ENCODE results near the gene CCDC192. TPM values are rescaled to one million over a fixed set of nuclear protein-coding genes. Genes with fewer than 3 reads are reported as not detected.

The CCDC192 gene
- total and polyA plus RNA-seq, 5 experiments from 2014 or later = not detected

DNA sequence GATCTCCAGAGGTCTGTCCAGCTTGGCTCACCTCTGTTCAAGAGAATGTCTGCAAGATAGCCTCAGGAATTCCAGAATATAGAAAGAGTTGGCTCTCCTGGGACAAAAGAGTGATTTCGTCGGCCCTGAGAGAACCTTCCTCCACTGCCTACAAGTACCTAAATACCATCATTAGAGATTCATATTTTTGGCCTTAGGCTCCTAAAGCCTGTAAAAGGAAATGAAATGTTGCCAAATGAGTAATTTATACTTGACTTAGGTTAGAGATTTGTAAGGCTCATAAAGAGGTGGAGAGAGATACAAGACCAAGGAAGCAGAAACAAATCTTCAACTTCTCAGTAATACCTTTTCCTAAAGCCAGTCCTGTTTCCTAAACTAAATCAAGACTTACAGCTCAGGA lies 146.2 kb downstream of the CCDC192 start:
- Mint-ChIP-seq H3K9me3 (no peaks in the 10 kb centered on the region), H3K36me3 (no peaks in the 10 kb centered on the region), H3K27ac (no peak overlapping the region), H3K4me1 (no peaks in the 10 kb centered on the region), H3K4me3 (no peak overlapping the region), H3K27me3 (peaks cover 0 to 6% (median 0%) of the 10 kb centered on the region in 5 donors)
- DNase-seq (no peak), ATAC-seq (no peak)
- POLR2A ChIA-PET = no interaction called here

DNA sequence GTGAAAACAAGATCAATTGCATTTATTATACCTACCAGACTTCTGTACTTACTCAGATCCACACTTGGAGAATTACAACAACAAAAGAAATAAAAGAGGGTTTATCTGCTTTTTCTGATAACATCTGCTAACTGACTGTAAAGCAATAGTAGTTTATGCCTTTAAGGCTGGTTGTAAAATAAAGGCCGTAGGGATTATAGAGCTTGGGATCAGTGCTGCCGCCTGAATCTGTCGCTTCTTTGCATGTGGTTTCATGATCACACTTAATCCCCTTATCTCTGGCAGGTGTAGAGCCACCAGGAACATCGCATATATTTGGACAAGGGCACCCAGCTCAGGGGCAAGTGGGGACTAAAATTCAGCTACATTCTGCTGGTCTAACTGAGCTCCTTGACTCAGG lies 146.7 kb downstream of the CCDC192 start:
- no peaks in the 10 kb centered on the region for H3K9me3 Mint-ChIP-seq
- no peaks in the 10 kb centered on the region for H3K4me1 Mint-ChIP-seq
- POLR2A ChIA-PET = no interaction called here
- H3K4me3 Mint-ChIP-seq = no peak overlapping the region
- ATAC-seq (no peak), DNase-seq (no peak)
- H3K36me3 Mint-ChIP-seq = no peaks in the 10 kb centered on the region
- H3K27ac Mint-ChIP-seq = no peak overlapping the region
- H3K27me3 Mint-ChIP-seq = peaks cover 0 to 5% (median 0%) of the 10 kb centered on the region in 5 donors

DNA sequence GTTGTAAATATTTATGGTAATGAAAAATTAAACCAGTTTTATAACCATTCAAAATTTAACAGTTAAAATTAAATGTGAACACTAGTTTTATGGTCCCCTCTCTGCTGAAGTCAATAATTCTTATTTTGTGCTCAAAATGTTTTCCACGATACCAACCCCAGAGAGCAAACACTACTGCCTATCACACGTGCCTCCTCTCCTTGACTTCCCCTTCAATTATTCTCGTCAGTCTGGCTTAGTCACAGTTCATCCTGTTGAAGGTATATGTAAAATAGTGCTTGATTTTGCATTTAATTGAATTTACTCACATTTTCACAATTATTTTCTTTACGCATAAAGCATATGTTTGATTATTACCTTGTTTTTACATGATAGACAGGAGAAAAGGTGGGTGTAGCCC lies 148.8 kb downstream of the CCDC192 start:
- peaks cover 0 to 3% (median 0%) of the 10 kb centered on the region in 9 donors for H3K9me3 Mint-ChIP-seq
- no peak for DNase-seq

DNA sequence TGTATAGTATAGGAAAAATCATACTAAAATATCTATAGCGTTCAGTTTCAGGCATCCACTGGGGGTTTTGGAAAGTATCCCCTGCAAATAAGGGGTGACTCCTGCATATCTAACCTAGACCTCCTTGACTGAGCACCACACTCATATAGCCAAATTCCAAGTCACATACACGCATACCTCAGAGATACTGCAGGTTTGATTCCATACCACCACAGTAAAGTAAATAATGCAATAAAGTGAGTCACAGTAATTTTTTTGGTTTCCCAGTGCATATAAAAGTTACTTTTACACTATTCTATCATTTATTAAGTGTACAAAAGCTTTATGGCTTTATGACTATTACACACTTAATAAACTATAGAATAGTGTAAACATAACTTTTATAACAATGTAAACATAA lies 151.3 kb downstream of the CCDC192 start:
- Mint-ChIP-seq H3K4me3 (no peak overlapping the region), H3K36me3 (peaks cover 0 to 2% (median 0%) of the 10 kb centered on the region in 3 donors), H3K27me3 (peaks cover 0 to 7% (median under 1%) of the 10 kb centered on the region in 5 donors), H3K4me1 (no peaks in the 10 kb centered on the region), H3K27ac (no peak overlapping the region), H3K9me3 (peaks cover 0 to 3% (median 0%) of the 10 kb centered on the region in 9 donors)
- no peak for ATAC-seq
- no peak for DNase-seq
- POLR2A ChIA-PET = no interaction called here

More for the DNA sequence above, 148.8 kb downstream of the CCDC192 start:
- POLR2A ChIA-PET = no interaction called here
- ATAC-seq = no peak
- Mint-ChIP-seq H3K27ac (no peak overlapping the region), H3K27me3 (peaks cover 0 to 5% (median 0%) of the 10 kb centered on the region in 5 donors), H3K36me3 (no peaks in the 10 kb centered on the region), H3K4me1 (no peaks in the 10 kb centered on the region), H3K4me3 (no peak overlapping the region)

DNA sequence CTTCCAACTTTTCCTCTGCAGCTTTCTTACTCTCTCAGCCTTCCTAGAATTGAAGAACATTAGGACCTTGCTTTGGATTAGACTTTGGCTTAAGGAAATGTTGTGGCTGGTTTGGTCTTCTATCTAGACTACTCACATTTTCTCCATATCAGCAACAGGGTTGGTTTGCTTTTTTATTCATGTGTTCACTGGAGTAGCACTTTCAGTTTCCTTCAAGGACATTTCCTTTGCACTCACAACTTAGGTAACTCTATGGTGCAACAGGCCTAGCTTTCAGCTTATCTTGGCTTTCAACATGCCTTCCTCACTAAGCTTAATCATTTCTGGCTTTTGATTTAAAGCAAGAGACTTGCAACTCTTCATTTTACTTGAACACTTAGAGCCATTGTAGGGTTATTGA lies 153.1 kb downstream of the CCDC192 start:
- POLR2A ChIA-PET = no interaction called here
- Mint-ChIP-seq H3K4me3 (no peak overlapping the region), H3K4me1 (no peaks in the 10 kb centered on the region)

DNA sequence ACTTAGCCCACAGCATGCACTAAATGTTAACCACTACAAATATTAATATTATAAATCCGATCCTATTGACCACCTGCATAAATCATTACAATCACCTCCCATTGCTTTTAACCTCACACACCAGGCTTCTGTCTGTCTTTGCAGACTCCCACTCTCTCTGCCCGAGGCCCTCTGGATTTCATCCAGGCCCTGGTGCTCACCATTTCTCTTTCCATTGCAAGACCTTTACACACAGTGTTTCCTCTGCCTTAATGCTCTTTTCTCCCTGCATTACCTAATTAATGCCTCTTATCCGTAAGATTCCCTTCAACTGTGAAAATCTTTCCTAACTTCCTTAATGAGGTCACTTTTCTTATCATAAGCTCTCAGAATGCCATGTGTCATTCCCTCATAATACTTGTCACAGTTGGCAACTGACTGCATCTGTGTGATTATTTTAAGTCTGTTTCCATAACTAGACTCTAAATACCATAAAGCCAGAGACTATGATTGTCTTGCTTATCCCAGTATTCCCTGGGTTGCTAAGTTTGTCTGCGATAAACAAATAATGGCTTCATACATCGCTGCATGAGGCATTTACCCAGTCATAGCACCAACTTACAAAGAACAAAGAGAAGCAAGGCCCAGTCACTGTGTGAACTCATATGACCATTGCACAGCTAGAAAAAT lies 155.1 kb downstream of the CCDC192 start:
- Mint-ChIP-seq H3K4me3 (no peak overlapping the region), H3K4me1 (no peaks in the 10 kb centered on the region), H3K27me3 (peaks cover 0 to 12% (median 7%) of the 10 kb centered on the region in 5 donors), H3K27ac (no peak overlapping the region), H3K36me3 (peaks cover 0 to 7% (median 0%) of the 10 kb centered on the region in 3 donors), H3K9me3 (peaks cover 0 to 3% (median 0%) of the 10 kb centered on the region in 9 donors)
- DNase-seq = no peak
- ATAC-seq = no peak
- POLR2A ChIA-PET = no interaction called here

More for the DNA sequence above, 153.1 kb downstream of the CCDC192 start:
- no peak for DNase-seq
- Mint-ChIP-seq H3K27ac (no peak overlapping the region), H3K9me3 (peaks cover 0 to 3% (median 0%) of the 10 kb centered on the region in 9 donors), H3K27me3 (peaks cover 0 to 12% (median 7%) of the 10 kb centered on the region in 5 donors), H3K36me3 (peaks cover 0 to 7% (median 0%) of the 10 kb centered on the region in 3 donors)
- ATAC-seq = no peak

DNA sequence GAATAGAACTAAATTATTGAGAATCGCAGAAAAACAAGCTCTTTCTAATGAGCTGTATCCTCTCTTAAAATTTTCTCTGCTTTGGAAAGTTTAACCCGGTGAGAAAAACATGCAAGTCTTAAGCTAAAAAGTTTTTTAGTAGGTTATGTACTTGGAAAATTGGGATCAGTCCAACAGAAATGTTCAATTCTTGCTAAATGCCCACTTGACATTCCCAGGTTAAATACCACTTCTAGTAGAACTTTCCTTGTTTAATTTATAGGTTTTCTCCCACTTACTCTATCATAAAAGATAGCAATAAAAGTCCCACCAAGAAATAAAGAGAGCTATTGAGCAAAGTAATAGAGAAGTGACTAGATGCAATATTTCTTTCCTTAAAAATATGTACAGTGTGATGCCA lies 157.1 kb downstream of the CCDC192 start:
- POLR2A ChIA-PET = no interaction called here
- peaks cover 0 to 3% (median 0%) of the 10 kb centered on the region in 9 donors for H3K9me3 Mint-ChIP-seq
- H3K4me3 Mint-ChIP-seq = no peak overlapping the region
- DNase-seq (no peak), ATAC-seq (no peak)
- no peaks in the 10 kb centered on the region for H3K4me1 Mint-ChIP-seq
- peaks cover 0 to 10% (median 7%) of the 10 kb centered on the region in 5 donors for H3K27me3 Mint-ChIP-seq
- peak overlapping the region in 1 of 10 donors; percentile 15 for H3K27ac Mint-ChIP-seq
- H3K36me3 Mint-ChIP-seq = peaks cover 0 to 7% (median 0%) of the 10 kb centered on the region in 3 donors

DNA sequence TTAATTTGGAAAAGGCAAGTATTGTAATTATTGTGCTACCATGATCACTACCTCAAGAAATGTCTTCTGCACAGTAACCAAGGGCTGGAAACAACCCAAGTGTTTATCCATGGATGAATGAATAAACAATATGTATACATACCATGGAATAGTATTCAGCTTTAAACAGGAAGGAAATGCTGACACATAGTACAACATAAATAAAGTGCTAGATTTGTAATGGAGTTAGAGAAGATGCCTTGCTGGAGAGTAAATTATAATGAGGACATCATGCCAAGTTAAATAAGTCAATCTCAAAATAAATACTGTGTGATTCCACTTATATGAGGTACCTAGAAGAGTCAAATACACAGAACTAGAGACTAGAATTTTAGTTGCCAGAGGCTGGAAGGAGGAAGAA lies 160.0 kb downstream of the CCDC192 start:
- POLR2A ChIA-PET = no interaction called here

DNA sequence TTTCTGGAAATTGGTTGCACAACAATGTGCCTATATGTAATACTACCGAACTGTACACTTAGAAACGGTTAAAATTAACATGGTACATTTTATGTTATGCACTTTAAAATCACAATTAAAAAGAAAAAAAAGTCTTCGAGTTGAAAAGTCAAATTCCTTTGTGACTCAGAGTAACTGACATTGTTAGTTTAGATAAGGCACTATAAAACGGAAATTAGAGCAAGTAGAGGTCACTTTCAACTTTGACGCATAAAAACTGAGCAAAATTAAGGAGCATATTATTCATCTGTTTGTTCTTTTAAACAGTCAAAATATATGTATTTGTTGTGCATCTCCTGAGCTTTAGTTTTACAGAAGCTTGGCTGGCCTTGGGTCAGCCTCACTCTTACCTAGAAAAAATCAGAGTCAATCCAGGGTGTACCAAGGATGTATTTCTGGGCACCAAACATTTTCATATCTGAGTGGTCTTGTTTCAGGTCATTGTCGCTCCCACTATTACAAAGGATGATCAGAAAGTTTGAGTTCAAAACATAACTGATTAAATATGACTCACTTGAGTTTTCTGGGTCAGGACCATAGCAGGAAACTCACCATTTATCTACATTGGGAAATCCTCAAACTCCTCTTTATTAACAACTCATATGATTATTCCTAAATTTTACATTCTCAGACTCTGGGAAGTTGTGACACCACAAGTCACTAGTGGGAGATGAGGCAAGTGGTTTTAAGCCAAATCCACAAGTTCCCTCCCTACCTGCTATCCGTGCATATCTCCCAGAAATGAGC lies 160.6 kb downstream of the CCDC192 start:
- Mint-ChIP-seq H3K27me3 (peaks cover 4 to 16% (median 7%) of the 10 kb centered on the region in 5 donors), H3K4me1 (no peaks in the 10 kb centered on the region), H3K36me3 (peaks cover 0 to 7% (median 0%) of the 10 kb centered on the region in 3 donors), H3K9me3 (peaks cover 0 to 3% (median 0%) of the 10 kb centered on the region in 9 donors), H3K4me3 (no peak overlapping the region), H3K27ac (no peak overlapping the region)
- DNase-seq (no peak), ATAC-seq (no peak)
- POLR2A ChIA-PET = no interaction called here

More for the DNA sequence above, 160.0 kb downstream of the CCDC192 start:
- Mint-ChIP-seq H3K9me3 (peaks cover 0 to 3% (median 0%) of the 10 kb centered on the region in 9 donors), H3K4me3 (no peak overlapping the region), H3K27ac (no peak overlapping the region), H3K4me1 (no peaks in the 10 kb centered on the region), H3K27me3 (peaks cover 0 to 10% (median 7%) of the 10 kb centered on the region in 5 donors), H3K36me3 (peaks cover 0 to 7% (median 0%) of the 10 kb centered on the region in 3 donors)
- ATAC-seq = no peak
- no peak for DNase-seq

DNA sequence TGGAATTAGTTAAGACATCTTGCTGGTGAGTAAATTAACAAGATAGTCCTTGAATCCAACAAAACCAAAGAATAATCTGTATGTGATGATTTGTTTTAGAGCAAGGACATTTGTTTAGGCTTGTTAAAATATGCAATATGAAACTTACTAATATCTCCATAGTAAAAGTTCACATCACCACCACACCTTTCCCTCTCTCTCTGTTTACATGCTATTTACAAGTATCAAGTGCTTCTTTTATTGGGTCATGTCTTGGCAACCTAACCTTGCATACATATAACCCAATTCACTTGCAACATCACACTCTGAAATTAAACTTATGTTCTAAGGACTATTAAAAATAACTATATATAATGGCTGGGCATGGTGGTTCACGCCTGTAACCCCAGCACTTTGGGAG lies 161.3 kb downstream of the CCDC192 start:
- peaks cover 0 to 5% (median 0%) of the 10 kb centered on the region in 3 donors for H3K36me3 Mint-ChIP-seq
- POLR2A ChIA-PET = no interaction called here

DNA sequence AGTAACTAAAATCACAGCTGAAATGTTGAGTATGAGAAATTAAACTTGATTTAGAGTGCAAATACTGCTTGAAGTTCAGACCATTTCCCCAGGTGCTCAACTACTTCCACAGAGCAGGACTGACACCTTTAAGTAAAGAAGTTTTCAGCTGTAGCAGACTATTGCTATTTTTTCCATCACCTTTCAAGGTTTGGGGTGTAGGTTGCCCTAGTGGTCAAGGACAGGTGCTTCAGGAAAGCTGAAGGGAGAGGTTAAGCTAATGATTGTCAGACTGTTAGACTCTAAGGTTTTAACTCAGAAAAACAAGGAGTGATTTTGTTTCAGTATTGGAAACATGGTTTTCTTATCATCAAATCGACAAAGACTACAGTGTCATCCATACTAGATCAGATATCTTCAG lies 162.1 kb downstream of the CCDC192 start:
- peaks cover 0 to 7% (median 4%) of the 10 kb centered on the region in 5 donors for H3K27me3 Mint-ChIP-seq
- peak overlapping the region in 1 of 10 donors; percentile 68 for H3K27ac Mint-ChIP-seq
- POLR2A ChIA-PET = no interaction called here
- no peak overlapping the region for H3K4me3 Mint-ChIP-seq
- H3K4me1 Mint-ChIP-seq = no peaks in the 10 kb centered on the region
- no peaks in the 10 kb centered on the region for H3K36me3 Mint-ChIP-seq
- DNase-seq (no peak), ATAC-seq (no peak)
- H3K9me3 Mint-ChIP-seq = no peaks in the 10 kb centered on the region

More for the DNA sequence above, 161.3 kb downstream of the CCDC192 start:
- no peak for ATAC-seq
- Mint-ChIP-seq H3K4me3 (no peak overlapping the region), H3K27ac (no peak overlapping the region), H3K9me3 (peaks cover 0 to 3% (median 0%) of the 10 kb centered on the region in 9 donors), H3K27me3 (peaks cover 4 to 13% (median 5%) of the 10 kb centered on the region in 5 donors), H3K4me1 (no peaks in the 10 kb centered on the region)
- no peak for DNase-seq

DNA sequence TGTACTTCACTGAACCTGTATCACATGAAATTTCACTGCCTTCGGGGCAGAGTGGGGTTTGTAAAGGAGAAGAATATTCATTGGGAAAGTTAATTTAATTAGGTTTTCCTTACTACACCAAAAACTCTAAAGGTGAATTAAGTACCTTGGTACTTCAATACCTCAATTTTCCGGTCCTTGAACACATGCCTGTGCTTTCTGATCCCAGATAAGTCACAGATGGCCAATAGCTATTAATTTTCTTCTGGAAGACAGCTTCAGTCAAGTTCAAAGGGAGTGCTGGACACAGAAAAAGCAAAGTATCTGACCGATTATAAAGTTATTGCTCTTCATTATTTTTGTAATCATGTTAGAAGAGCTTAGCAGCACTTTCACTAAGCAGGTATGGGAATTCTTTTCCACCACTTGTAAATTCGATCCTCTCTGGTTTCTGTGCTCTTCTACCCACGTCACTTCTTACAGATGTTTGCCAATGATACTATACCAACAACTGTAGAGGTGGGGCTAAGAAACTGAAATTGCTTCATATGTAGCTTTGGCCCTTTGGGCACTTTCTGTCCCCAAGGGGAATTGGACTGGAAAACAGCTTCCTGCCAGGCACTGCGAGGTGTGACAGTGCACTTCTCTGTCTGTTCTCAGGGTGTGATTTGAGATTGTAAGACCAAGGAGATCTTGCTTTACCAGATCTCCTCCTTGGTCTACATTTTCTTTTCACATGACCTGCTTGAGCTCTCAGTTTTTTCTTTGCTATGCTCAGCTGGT lies 164.0 kb downstream of the CCDC192 start:
- ATAC-seq (no peak), DNase-seq (no peak)
- Mint-ChIP-seq H3K27ac (no peak overlapping the region), H3K27me3 (peaks cover 0 to 7% (median 3%) of the 10 kb centered on the region in 5 donors), H3K4me3 (no peak overlapping the region), H3K9me3 (no peaks in the 10 kb centered on the region), H3K4me1 (no peaks in the 10 kb centered on the region), H3K36me3 (no peaks in the 10 kb centered on the region)
- POLR2A ChIA-PET = no interaction called here

Measured in naive thymus-derived CD8-positive, alpha-beta T cell (primary cell).